ENCODE measurements around the gene NFIB. TPM values are rescaled to one million over a fixed set of nuclear protein-coding genes. Genes with fewer than 3 reads are reported as not detected.

The NFIB gene
- total and polyA plus RNA-seq, 4 donors, result 10.8 to 278 (median 88.6) TPM

DNA sequence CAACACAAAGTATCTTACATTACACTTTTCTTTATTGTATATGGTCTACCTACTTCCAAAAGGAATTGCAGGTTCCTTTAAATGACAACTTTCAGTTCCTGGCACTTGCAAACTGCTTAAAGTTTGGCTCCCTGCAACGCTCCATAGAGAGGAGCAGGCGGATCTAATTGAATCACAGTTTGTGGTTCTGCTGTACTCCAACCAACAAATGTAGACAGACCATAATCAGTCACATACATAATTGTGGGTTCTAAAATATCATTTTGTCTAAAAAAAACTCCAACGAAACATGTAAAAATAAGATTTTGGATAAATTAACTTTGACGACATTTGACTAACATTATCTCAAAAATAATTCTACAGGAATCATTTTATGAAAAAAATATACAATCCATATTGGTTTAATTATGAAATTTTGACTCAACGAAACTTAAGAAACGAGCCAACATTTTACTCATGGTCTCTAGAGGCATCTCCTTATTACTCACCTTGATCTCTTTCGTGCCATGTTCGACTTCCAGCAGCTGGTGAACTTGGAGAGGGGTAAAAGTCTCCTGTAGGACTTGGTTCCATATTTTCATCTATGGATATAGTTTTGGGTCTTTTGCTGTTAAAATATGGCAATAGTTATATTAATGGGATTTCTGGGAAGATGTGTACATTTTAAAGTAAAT lies 167.6 kb downstream of the NFIB start:
- ATAC-seq (ENCODE audit: low FRiP score), result no peak
- H3K9me3 ChIP-seq (ENCODE audit: control insufficient read depth, low read length), result no peaks in the 10 kb centered on the region
- DNase-seq, result no peak
- H3K4me3 ChIP-seq (ENCODE audit: low read length in 2 of 2), result no peak overlapping the region
- intact Hi-C loops (cut with DNase I), result no loop called here
- 95 to 98% methylated on average over 8 of the region's 8 CpGs for WGBS, 2 donors
- H3K36me3 ChIP-seq (ENCODE audit: control insufficient read depth in 1 of 2, insufficient read depth in 2 of 2, low read length in 1 of 2), result no peaks in the 10 kb centered on the region
- peaks cover 0 to 3% of the 10 kb centered on the region in 2 donors for H3K4me1 ChIP-seq (ENCODE audit: control insufficient read depth in 1 of 2, insufficient read depth in 2 of 2, low read length in 2 of 2)
- no peaks in the 10 kb centered on the region for H3K27me3 ChIP-seq (ENCODE audit: control insufficient read depth in 1 of 2, insufficient read depth in 2 of 2, low read length in 1 of 2)
- H3K27ac ChIP-seq (ENCODE audit: low read depth in 1 of 2, low read length in 2 of 2), result no peak overlapping the region

DNA sequence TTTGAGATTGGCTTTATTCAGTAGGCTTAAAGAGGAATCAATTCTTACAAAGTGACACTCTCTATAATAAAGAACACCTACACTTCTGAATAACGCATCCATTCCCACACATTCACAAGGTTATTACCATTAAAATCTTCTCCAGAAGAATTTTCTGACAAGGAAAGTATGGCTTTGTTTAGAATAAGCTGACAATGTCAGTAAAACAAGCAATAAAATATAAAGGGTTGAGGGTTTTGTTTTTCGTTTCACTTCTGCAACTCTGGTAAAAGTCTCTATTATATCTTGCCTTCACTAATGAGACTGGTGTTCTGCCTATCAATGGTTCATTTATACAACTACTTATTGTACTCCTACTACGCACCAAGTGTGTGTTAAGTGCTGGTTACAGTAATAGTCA lies 169.7 kb downstream of the NFIB start:
- DNase-seq (no peak), ATAC-seq (ENCODE audit: low FRiP score) (no peak)
- Histone ChIP-seq H3K9me3 (ENCODE audit: control insufficient read depth, low read length) (no peaks in the 10 kb centered on the region), H3K4me3 (ENCODE audit: low read length in 2 of 2) (no peak overlapping the region), H3K4me1 (ENCODE audit: control insufficient read depth in 1 of 2, insufficient read depth in 2 of 2, low read length in 2 of 2) (peaks cover 0 to 2% of the 10 kb centered on the region in 2 donors), H3K27me3 (ENCODE audit: control insufficient read depth in 1 of 2, insufficient read depth in 2 of 2, low read length in 1 of 2) (no peaks in the 10 kb centered on the region), H3K36me3 (ENCODE audit: control insufficient read depth in 1 of 2, insufficient read depth in 2 of 2, low read length in 1 of 2) (no peaks in the 10 kb centered on the region), H3K27ac (ENCODE audit: low read depth in 1 of 2, low read length in 2 of 2) (no peak overlapping the region)
- intact Hi-C loops (cut with DNase I), result no loop called here
- WGBS, 2 donors, result 91% methylated on average over 3 of the region's 3 CpGs

- no peaks in the 10 kb centered on the region for H3K9me3 ChIP-seq (ENCODE audit: control insufficient read depth, low read length)
- DNase-seq (no peak), ATAC-seq (ENCODE audit: low FRiP score) (no peak)
- intact Hi-C loops (cut with DNase I), result no loop called here
- WGBS, 2 donors, result 56 to 70% methylated on average over 2 of the region's 2 CpGs
- H3K27me3 ChIP-seq (ENCODE audit: control insufficient read depth in 1 of 2, insufficient read depth in 2 of 2, low read length in 1 of 2), result no peaks in the 10 kb centered on the region
- no peak overlapping the region for H3K4me3 ChIP-seq (ENCODE audit: low read length in 2 of 2)
- H3K36me3 ChIP-seq (ENCODE audit: control insufficient read depth in 1 of 2, insufficient read depth in 2 of 2, low read length in 1 of 2), result no peaks in the 10 kb centered on the region
- H3K4me1 ChIP-seq (ENCODE audit: control insufficient read depth in 1 of 2, insufficient read depth in 2 of 2, low read length in 2 of 2), result peaks cover 0 to 2% of the 10 kb centered on the region in 2 donors
- no peak overlapping the region for H3K27ac ChIP-seq (ENCODE audit: low read depth in 1 of 2, low read length in 2 of 2)
These were observed 172.2 kb downstream of the NFIB start for GRCh38 chr9:14141699-14142098.

DNA sequence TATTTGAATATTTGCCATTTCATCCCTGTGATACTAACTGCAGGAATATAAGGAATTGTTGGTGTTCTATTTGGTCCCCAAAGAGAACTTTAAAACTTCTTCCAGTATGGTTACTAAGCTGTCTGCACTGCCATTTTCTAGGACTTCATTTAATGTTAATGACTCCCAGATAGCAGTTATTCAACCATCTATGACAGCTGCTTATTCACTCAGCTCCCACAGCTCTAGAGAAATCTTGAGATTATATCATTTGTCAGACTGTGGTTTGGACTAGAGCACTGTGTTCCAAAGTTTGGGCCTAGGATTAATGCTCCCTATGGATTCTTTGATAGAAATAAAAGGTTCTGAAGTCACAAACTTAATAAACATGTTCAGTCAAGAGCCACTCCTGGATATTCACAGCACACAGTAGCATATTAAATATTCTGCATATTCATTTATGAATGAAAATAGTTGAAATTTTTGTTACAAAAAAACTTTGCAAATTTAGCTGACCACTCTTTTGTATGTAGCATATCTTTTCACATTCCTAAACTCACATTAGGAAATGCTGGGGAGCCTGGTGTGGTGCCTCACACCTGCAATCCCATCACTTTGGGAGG lies 173.7 kb downstream of the NFIB start:
- Histone ChIP-seq H3K27ac (ENCODE audit: low read depth in 1 of 2, low read length in 2 of 2) (no peak overlapping the region), H3K36me3 (ENCODE audit: control insufficient read depth in 1 of 2, insufficient read depth in 2 of 2, low read length in 1 of 2) (no peaks in the 10 kb centered on the region), H3K27me3 (ENCODE audit: control insufficient read depth in 1 of 2, insufficient read depth in 2 of 2, low read length in 1 of 2) (no peaks in the 10 kb centered on the region), H3K4me3 (ENCODE audit: low read length in 2 of 2) (no peak overlapping the region), H3K9me3 (ENCODE audit: control insufficient read depth, low read length) (no peaks in the 10 kb centered on the region), H3K4me1 (ENCODE audit: control insufficient read depth in 1 of 2, insufficient read depth in 2 of 2, low read length in 2 of 2) (peaks cover 0 to 2% of the 10 kb centered on the region in 2 donors)
- intact Hi-C loops (cut with DNase I), result no loop called here
- no peak for ATAC-seq (ENCODE audit: low FRiP score)
- DNase-seq, result no peak

GRCh38 chr9:14139287-14139686 lies 174.7 kb downstream of the NFIB start:
- 92 to 94% methylated on average over 1 of the region's 1 CpG for WGBS, 2 donors
- Histone ChIP-seq H3K27ac (ENCODE audit: low read depth in 1 of 2, low read length in 2 of 2) (no peak overlapping the region), H3K4me1 (ENCODE audit: control insufficient read depth in 1 of 2, insufficient read depth in 2 of 2, low read length in 2 of 2) (peaks cover 0 to 2% of the 10 kb centered on the region in 2 donors), H3K4me3 (ENCODE audit: low read length in 2 of 2) (no peak overlapping the region), H3K9me3 (ENCODE audit: control insufficient read depth, low read length) (no peaks in the 10 kb centered on the region), H3K36me3 (ENCODE audit: control insufficient read depth in 1 of 2, insufficient read depth in 2 of 2, low read length in 1 of 2) (no peaks in the 10 kb centered on the region), H3K27me3 (ENCODE audit: control insufficient read depth in 1 of 2, insufficient read depth in 2 of 2, low read length in 1 of 2) (no peaks in the 10 kb centered on the region)
- no peak for ATAC-seq (ENCODE audit: low FRiP score)
- intact Hi-C loops (cut with DNase I), result no loop called here
- DNase-seq, result no peak

- ATAC-seq (ENCODE audit: low FRiP score), result no peak
These were observed 177.1 kb downstream of the NFIB start for GRCh38 chr9:14136646-14137370.

DNA sequence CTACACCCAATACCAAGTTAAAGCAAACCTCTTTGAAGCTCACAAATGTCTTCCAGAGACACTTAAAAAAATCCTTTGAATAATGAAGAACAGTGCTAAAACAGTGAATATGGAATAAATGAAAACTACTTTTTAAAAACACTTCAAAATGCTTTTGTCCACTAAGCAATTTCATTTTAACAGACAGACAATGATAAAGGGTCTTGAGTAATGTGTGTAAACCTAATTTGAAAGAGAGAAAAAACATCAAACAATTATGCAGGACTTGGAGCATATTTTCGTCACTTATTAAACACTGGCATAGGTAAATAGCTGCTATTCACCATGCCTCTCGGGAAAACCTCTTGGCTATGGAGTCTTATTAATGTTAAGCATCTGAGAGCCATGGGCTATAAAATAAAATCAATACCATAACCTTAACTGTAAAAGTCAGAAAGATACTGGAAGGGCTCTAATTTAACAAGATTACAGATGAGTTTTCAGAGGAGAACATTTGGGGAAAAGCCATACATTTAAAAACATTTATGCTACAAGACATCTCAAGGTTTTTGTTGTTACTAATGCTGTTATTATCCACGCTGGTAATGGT lies 177.8 kb downstream of the NFIB start:
- no peak for DNase-seq
- peaks cover 0 to 5% of the 10 kb centered on the region in 2 donors for H3K4me1 ChIP-seq (ENCODE audit: control insufficient read depth in 1 of 2, insufficient read depth in 2 of 2, low read length in 2 of 2)
- intact Hi-C loops (cut with DNase I), result no loop called here
- H3K27me3 ChIP-seq (ENCODE audit: control insufficient read depth in 1 of 2, insufficient read depth in 2 of 2, low read length in 1 of 2), result no peaks in the 10 kb centered on the region
- H3K27ac ChIP-seq (ENCODE audit: low read depth in 1 of 2, low read length in 2 of 2), result no peak overlapping the region
- ATAC-seq (ENCODE audit: low FRiP score), result no peak
- no peaks in the 10 kb centered on the region for H3K36me3 ChIP-seq (ENCODE audit: control insufficient read depth in 1 of 2, insufficient read depth in 2 of 2, low read length in 1 of 2)
- no peaks in the 10 kb centered on the region for H3K9me3 ChIP-seq (ENCODE audit: control insufficient read depth, low read length)
- 85 to 88% methylated on average over 3 of the region's 3 CpGs for WGBS, 2 donors
- H3K4me3 ChIP-seq (ENCODE audit: low read length in 2 of 2), result no peak overlapping the region

More at GRCh38 chr9:14136646-14137370, 177.1 kb downstream of the NFIB start:
- intact Hi-C loops (cut with DNase I), result no loop called here
- no peak for DNase-seq
- Histone ChIP-seq H3K9me3 (ENCODE audit: control insufficient read depth, low read length) (no peaks in the 10 kb centered on the region), H3K27me3 (ENCODE audit: control insufficient read depth in 1 of 2, insufficient read depth in 2 of 2, low read length in 1 of 2) (no peaks in the 10 kb centered on the region), H3K4me3 (ENCODE audit: low read length in 2 of 2) (no peak overlapping the region), H3K4me1 (ENCODE audit: control insufficient read depth in 1 of 2, insufficient read depth in 2 of 2, low read length in 2 of 2) (peaks cover 0 to 5% of the 10 kb centered on the region in 2 donors), H3K27ac (ENCODE audit: low read depth in 1 of 2, low read length in 2 of 2) (no peak overlapping the region), H3K36me3 (ENCODE audit: control insufficient read depth in 1 of 2, insufficient read depth in 2 of 2, low read length in 1 of 2) (no peaks in the 10 kb centered on the region)
- WGBS, 2 donors, result 87 to 91% methylated on average over 3 of the region's 3 CpGs

DNA sequence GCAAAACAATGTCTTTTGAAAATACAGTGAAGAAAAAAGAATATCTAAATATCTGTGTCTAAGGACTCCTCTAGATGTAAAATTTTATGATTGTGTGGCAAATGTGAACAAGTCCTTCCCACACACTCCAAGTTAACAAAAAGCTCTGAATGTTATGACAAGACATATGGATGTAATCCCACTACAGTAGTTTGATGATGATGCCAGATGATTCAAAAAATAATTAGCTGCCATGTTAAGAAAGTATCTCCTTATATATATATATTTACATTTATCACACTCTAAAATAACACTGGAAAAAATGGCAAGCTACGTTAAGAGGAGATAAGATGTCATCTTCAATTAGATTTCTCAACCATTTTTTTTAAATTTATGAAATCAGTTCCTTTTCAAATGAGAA lies 178.5 kb downstream of the NFIB start:
- Histone ChIP-seq H3K9me3 (ENCODE audit: control insufficient read depth, low read length) (no peaks in the 10 kb centered on the region), H3K4me1 (ENCODE audit: control insufficient read depth in 1 of 2, insufficient read depth in 2 of 2, low read length in 2 of 2) (peaks cover 0 to 3% of the 10 kb centered on the region in 2 donors), H3K36me3 (ENCODE audit: control insufficient read depth in 1 of 2, insufficient read depth in 2 of 2, low read length in 1 of 2) (no peaks in the 10 kb centered on the region), H3K27me3 (ENCODE audit: control insufficient read depth in 1 of 2, insufficient read depth in 2 of 2, low read length in 1 of 2) (no peaks in the 10 kb centered on the region), H3K4me3 (ENCODE audit: low read length in 2 of 2) (no peak overlapping the region), H3K27ac (ENCODE audit: low read depth in 1 of 2, low read length in 2 of 2) (no peak overlapping the region)
- ATAC-seq (ENCODE audit: low FRiP score) (no peak), DNase-seq (no peak)
- WGBS, 2 donors, result 85 to 90% methylated on average over 1 of the region's 1 CpG
- intact Hi-C loops (cut with DNase I), result no loop called here

Measured in aorta (tissue), 5 donors.